ENCODE measurements around the gene DPP3. TPM values are rescaled to one million over a fixed set of nuclear protein-coding genes. Genes with fewer than 3 reads are reported as not detected.

The DPP3 gene
- total RNA-seq, 1 experiment from 2014 or later, result 55.6 TPM

DNA sequence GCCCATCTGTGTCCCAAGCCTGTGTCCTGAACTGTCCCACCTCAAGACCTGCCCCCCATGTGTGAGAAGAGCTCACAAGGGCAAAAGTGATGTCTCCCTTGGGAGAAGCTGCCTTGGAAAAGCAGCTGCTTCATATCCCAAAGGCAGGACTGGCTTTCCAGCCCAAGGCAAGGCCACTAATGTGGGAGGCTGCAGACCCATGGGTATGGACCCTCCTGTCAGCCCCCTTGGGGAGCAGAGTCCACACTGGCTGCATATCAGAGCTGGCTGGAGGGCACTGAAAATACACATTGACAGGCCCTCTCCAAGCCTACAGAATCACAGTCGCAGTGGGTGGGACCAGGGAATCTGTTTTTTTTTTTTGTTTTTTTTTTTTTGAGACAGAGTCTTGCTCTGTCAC lies 10.8 kb upstream of the DPP3 start (continued):
- TF ChIP-seq, protein P1, sequence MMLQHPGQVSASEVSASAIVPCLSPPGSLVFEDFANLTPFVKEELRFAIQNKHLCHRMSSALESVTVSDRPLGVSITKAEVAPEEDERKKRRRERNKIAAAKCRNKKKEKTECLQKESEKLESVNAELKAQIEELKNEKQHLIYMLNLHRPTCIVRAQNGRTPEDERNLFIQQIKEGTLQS (IDR thresholded peaks at IDR 0.05), result no peak
- TF ChIP-seq SP1 (IDR thresholded peaks at IDR 0.05; ENCODE audit: low read depth), result no peak
- TF ChIP-seq ZNF274 (IDR thresholded peaks at IDR 0.05; ENCODE audit: low read depth, low read length), result no peak
- no peak for TF ChIP-seq JUND (IDR thresholded peaks at IDR 0.05)
- no peak for TF ChIP-seq YY1 (IDR thresholded peaks at IDR 0.05; ENCODE audit: extremely low read depth, insufficient replicate concordance, low read depth, low read length)

GRCh38 chr11:66470015-66470414 lies 10.2 kb upstream of the DPP3 start:
- H3K9me3 ChIP-seq (ENCODE audit: control insufficient read depth in 1 of 2, insufficient read depth in 1 of 2, low read depth in 1 of 2, low read length in 2 of 2), result no peaks in the 10 kb centered on the region
- no peak overlapping the region for H3K27ac ChIP-seq (ENCODE audit: low read depth, low read length)
- ChIA-PET CTCF (no interaction called here), RAD21 (ENCODE audit: low non-redundant PET in 1 of 2, low total read pairs in 2 of 2, uncharacterized antibody in 2 of 2, unreplicated experiment in 2 of 2) (no interaction called here), POLR2A (interaction anchor here (2.4 kb wide), 1 partner anchor 10 kb away, joined by 13 read pairs; the partner anchor contains the start of gene DPP3)
- no peaks in the 10 kb centered on the region for H4K20me1 ChIP-seq (ENCODE audit: insufficient read depth)
- no TSS peak for BruUV-seq (replicated peaks)
- DNase-seq (ENCODE audit: low read depth, low spot score), result no peak
- H3K4me3 ChIP-seq (replicated peaks in 1 of 2; ENCODE audit: low read depth in 1 of 2, low read length in 2 of 2), result no peak overlapping the region
- H3K4me1 ChIP-seq (ENCODE audit: control insufficient read depth in 1 of 2, insufficient read depth in 2 of 2, low read length in 2 of 2), result peaks cover 8 to 19% of the 10 kb centered on the region in 2 experiments
- no peak overlapping the region for H3K9ac ChIP-seq (ENCODE audit: low read length)
- no peak overlapping the region for H2AFZ ChIP-seq (ENCODE audit: low read depth, low read length, poor library complexity, severe bottlenecking)
- peaks cover 8 to 12% of the 10 kb centered on the region in 2 experiments; a peak in 2 of 4 replicates for H3K36me3 ChIP-seq (ENCODE audit: control insufficient read depth in 1 of 2, insufficient read depth in 2 of 2, low read length in 2 of 2)
- TF ChIP-seq ZNF274 (IDR thresholded peaks at IDR 0.05; ENCODE audit: low read depth, low read length) (no peak), SP1 (IDR thresholded peaks at IDR 0.05; ENCODE audit: low read depth) (no peak), CBX3 (IDR thresholded peaks at IDR 0.05; ENCODE audit: low read depth) (no peak), ELF1 (IDR thresholded peaks at IDR 0.05; ENCODE audit: borderline replicate concordance, low read depth) (no peak), FOSL1 (IDR thresholded peaks at IDR 0.05; ENCODE audit: low read depth) (no peak)
- TF ChIP-seq, protein P2, sequence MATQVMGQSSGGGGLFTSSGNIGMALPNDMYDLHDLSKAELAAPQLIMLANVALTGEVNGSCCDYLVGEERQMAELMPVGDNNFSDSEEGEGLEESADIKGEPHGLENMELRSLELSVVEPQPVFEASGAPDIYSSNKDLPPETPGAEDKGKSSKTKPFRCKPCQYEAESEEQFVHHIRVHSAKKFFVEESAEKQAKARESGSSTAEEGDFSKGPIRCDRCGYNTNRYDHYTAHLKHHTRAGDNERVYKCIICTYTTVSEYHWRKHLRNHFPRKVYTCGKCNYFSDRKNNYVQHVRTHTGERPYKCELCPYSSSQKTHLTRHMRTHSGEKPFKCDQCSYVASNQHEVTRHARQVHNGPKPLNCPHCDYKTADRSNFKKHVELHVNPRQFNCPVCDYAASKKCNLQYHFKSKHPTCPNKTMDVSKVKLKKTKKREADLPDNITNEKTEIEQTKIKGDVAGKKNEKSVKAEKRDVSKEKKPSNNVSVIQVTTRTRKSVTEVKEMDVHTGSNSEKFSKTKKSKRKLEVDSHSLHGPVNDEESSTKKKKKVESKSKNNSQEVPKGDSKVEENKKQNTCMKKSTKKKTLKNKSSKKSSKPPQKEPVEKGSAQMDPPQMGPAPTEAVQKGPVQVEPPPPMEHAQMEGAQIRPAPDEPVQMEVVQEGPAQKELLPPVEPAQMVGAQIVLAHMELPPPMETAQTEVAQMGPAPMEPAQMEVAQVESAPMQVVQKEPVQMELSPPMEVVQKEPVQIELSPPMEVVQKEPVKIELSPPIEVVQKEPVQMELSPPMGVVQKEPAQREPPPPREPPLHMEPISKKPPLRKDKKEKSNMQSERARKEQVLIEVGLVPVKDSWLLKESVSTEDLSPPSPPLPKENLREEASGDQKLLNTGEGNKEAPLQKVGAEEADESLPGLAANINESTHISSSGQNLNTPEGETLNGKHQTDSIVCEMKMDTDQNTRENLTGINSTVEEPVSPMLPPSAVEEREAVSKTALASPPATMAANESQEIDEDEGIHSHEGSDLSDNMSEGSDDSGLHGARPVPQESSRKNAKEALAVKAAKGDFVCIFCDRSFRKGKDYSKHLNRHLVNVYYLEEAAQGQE (IDR thresholded peaks at IDR 0.05; ENCODE audit: low read depth), result no peak
- TF ChIP-seq, protein P3, sequence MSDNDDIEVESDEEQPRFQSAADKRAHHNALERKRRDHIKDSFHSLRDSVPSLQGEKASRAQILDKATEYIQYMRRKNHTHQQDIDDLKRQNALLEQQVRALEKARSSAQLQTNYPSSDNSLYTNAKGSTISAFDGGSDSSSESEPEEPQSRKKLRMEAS (IDR thresholded peaks at IDR 0.05), result no peak
- intact Hi-C loops (cut with micrococcal nuclease), result no loop called here
- peaks cover 8% of the 10 kb centered on the region; the same call in 1 of the 2 replicates for H3K79me2 ChIP-seq (ENCODE audit: insufficient read depth, low read length)
- no peak overlapping the region for H3K4me2 ChIP-seq (ENCODE audit: low read length)
- H3K27me3 ChIP-seq (ENCODE audit: insufficient read depth, low read length), result no peaks in the 10 kb centered on the region
- ATAC-seq, result no peak
- no peaks in the 10 kb centered on the region for H3K9me2 ChIP-seq (ENCODE audit: insufficient read depth)
